Left lung (tissue), 10 donors: ENCODE results near the gene ALOX5. TPM values are rescaled to one million over a fixed set of nuclear protein-coding genes. Genes with fewer than 3 reads are reported as not detected.
"Not testable (repeated sequence)": the region's sequence is repeated elsewhere in the genome, so short reads cannot be mapped to it uniquely, and the experiment has no call there.

ENCODE experiments used
- ATAC-seq: fragments of 200-7000 bp; cut with Tn5 transposase; one replicate; pipeline ENCODE4 v1.9.1; 2020; ENCODE audit warnings: moderate library complexity
- DNase-seq, 4 donors: peaks; one replicate each; pipeline ENCODE4 v3.0.0-alpha.2; 2013 to 2020
- H3K27ac ChIP-seq, 2 donors: fragments of 200-600 bp; sonication (generic) in 1 of 2; one replicate each; pipeline versions ENCODE4 v1.5.0 to v1.8.0; 2020 to 2021
- H3K27me3 ChIP-seq, 2 donors: fragments of 200-600 bp; sonication (generic) in 1 of 2; one replicate each; pipeline versions ENCODE4 v1.5.0 to v1.8.0; 2020 to 2021
- H3K36me3 ChIP-seq, 2 donors: fragments of 200-600 bp; sonication (generic) in 1 of 2; one replicate each; pipeline versions ENCODE4 v1.5.0 to v1.8.0; 2020 to 2021
- H3K4me1 ChIP-seq, 2 donors: fragments of 200-600 bp; one replicate each; pipeline ENCODE4 v1.8.0; 2021
- H3K4me3 ChIP-seq, 2 donors: fragments of 200-600 bp; sonication (generic) in 1 of 2; one replicate each; pipeline versions ENCODE4 v1.5.0 to v1.8.0; 2020 to 2021; ENCODE audit warnings: mild to moderate bottlenecking in 1 of 2
- H3K9me3 ChIP-seq, 2 donors: fragments of 200-600 bp; sonication (generic) in 1 of 2; one replicate each; pipeline versions ENCODE4 v1.5.0 to v1.8.0; 2020 to 2021
- intact Hi-C, 2 donors: fragments of 100-400 bp; cut with DNase I; formaldehyde crosslinking; loops; one replicate each; pipeline versions ENCODE4 v1.11.2 to v1.14.2; 2022
- polyA plus RNA-seq, 6 donors: library from polyadenylated mRNA; unstranded; fragments of 120-200 nt; gene quantifications; one replicate each; pipeline ENCODE4 v1.2.1, GENCODE V29; 2013; ENCODE audit not compliant: insufficient read length in 6 of 6
- total RNA-seq, 2 donors: library from RNA; stranded (reverse); fragmentation: NEBNext Ultra II Directional; extraction: Animal tissue kit (Norgen Biotek cat#: 25700); gene quantifications; one replicate each; pipeline ENCODE4 v1.2.1, GENCODE V29; 2021
- TF ChIP-seq, protein P1 (sequence below), 2 donors: fragments of 200-600 bp; sonication (generic) in 1 of 2; IDR thresholded peaks; one replicate each; pipeline versions ENCODE4 v1.5.0 to v1.8.0; 2021; ENCODE audit warnings: antibody characterized with exemption in 2 of 2
- donor health status: DM: no; HTN: yes; CAD: no.
- donor health status: DM: no; HTN: no; CAD: no.

Gene ALOX5
- total and polyA plus RNA-seq, 8 donors, result 1.1 to 145 (median 1.7) TPM

DNA sequence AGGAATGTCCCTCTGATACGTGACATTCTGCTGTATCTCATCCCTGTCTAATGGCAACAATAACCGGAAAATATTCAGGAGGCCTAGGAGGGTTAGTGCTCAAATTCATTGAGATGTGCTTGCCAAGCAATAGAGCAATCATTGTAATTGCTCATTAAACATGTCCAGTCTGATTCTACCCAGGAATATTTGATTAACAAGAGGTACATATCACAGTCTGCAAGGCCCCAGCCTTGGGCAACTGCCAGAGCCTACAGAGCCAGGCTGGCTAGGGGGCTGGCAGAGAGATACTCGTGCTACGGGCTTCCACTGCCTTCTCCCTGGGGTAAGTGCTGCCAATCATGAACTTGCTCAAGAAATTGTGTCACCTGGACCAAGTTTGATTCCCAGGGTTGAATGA lies 99.1 kb downstream of the ALOX5 start:
- H3K4me1 ChIP-seq, result peaks cover 5 to 20% of the 10 kb centered on the region in 2 donors
- H3K36me3 ChIP-seq, result no peaks in the 10 kb centered on the region
- no peak overlapping the region for H3K4me3 ChIP-seq
- no peaks in the 10 kb centered on the region for H3K27me3 ChIP-seq
- TF ChIP-seq, protein P1, sequence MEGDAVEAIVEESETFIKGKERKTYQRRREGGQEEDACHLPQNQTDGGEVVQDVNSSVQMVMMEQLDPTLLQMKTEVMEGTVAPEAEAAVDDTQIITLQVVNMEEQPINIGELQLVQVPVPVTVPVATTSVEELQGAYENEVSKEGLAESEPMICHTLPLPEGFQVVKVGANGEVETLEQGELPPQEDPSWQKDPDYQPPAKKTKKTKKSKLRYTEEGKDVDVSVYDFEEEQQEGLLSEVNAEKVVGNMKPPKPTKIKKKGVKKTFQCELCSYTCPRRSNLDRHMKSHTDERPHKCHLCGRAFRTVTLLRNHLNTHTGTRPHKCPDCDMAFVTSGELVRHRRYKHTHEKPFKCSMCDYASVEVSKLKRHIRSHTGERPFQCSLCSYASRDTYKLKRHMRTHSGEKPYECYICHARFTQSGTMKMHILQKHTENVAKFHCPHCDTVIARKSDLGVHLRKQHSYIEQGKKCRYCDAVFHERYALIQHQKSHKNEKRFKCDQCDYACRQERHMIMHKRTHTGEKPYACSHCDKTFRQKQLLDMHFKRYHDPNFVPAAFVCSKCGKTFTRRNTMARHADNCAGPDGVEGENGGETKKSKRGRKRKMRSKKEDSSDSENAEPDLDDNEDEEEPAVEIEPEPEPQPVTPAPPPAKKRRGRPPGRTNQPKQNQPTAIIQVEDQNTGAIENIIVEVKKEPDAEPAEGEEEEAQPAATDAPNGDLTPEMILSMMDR (IDR thresholded peaks at IDR 0.05), result no peak
- DNase-seq (no peak), ATAC-seq (no peak)
- H3K27ac ChIP-seq, result no peak overlapping the region
- intact Hi-C loops, result no loop called here
- peaks cover 0 to 21% of the 10 kb centered on the region in 2 donors for H3K9me3 ChIP-seq

DNA sequence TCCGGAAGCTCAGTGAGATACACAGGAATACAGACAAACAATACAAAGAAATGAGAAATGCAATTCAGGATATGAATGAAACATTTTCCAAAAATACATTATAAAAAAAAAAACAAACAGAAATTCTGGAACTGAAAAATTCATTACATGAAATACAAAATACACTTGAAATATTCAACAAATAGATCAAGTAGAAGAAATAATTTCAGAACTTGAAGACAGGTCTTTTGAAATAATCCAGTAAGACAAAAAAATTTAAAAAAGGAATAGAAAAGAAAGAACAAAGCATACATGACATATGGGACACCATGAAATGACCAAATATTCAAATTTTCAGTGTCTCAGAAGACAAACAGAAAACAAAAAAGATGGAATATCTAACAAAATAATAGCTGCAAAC lies 102.5 kb downstream of the ALOX5 start:
- TF ChIP-seq, protein P1 (IDR thresholded peaks at IDR 0.05), result no peak
- H3K9me3 ChIP-seq, result peaks cover 0 to 31% of the 10 kb centered on the region in 2 donors
- intact Hi-C loops, result loop anchor here in 1 of 2 donors (5.0 kb wide), 1 partner anchor 176 kb away; no protein-coding TSS in a partner anchor
- H3K27me3 ChIP-seq, result no peaks in the 10 kb centered on the region
- DNase-seq (no peak), ATAC-seq (no peak)
- H3K36me3 ChIP-seq, result no peaks in the 10 kb centered on the region
- peaks cover 0 to 2% of the 10 kb centered on the region in 2 donors for H3K4me1 ChIP-seq
- no peak overlapping the region for H3K27ac ChIP-seq
- no peak overlapping the region for H3K4me3 ChIP-seq

DNA sequence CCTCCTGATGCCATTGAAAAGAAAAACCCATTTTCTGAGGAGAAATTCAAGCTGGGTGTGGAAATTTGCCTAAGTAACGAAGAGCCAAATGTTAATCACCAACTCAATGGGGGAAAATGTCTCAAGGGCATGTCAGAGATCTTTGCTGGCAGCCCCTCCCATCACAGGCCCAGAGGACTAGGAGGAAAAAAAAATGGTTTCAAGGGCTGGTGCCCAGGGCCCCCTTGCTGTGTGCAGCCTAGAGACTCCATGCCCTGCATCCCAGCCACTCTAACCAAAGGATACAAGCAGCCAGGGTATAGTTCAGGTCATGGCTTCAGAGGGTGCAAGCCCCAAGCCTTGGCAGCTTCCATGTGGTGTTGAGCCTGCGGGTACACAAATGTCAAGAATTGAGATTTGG lies 106.3 kb downstream of the ALOX5 start:
- intact Hi-C loops, result no loop called here
- DNase-seq, result no peak
- Histone ChIP-seq H3K9me3 (peaks cover 0 to 29% of the 10 kb centered on the region in 2 donors), H3K4me3 (no peak overlapping the region), H3K4me1 (no peaks in the 10 kb centered on the region), H3K27me3 (no peaks in the 10 kb centered on the region), H3K27ac (no peak overlapping the region), H3K36me3 (no peaks in the 10 kb centered on the region)
- no peak for ATAC-seq
- TF ChIP-seq, protein P1 (IDR thresholded peaks at IDR 0.05), result no peak

DNA sequence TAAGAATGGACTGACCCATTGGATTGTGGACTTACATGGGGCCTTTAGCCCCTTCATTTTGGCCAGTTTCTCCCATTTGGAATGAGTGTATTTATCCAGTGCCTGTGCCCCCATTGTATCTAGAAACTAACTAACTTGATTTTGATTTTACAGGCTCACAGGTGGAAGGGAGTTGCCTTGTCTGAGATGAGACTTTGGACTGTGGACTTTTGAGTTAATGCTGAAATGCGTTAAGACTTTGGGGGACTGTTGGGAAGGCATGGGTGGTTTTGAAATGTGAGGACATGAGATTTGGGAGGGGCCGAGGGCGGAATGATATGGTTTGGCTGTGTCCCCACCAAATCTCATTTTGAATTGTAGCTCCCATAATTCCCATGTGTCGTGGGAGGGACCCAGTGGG lies 107.1 kb downstream of the ALOX5 start:
- H3K27ac ChIP-seq, intact Hi-C loops, ATAC-seq, H3K4me3 ChIP-seq, H3K27me3 ChIP-seq, H3K36me3 ChIP-seq, H3K4me1 ChIP-seq, DNase-seq: not testable (repeated sequence)
- peaks cover 0 to 23% of the 10 kb centered on the region in 2 donors for H3K9me3 ChIP-seq

DNA sequence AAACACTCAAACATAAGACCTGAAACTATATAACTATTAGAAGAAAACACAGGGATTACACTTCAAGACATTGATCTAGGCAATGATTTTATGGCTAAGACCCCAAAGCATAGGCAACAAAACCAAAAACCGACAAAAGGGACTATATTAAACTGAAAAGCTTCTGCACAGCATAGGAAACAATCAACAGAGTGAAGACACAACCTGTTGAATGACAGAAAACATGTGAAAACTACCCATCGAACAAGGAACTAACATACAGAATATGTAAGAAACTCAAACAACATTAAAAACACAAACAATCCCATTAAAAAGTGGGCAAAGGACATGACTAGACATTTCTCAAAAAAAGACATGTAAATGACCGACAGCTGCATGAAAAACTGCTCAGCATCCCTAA lies 109.0 kb downstream of the ALOX5 start:
- Histone ChIP-seq H3K27ac (no peak overlapping the region), H3K36me3 (peaks cover 0 to 10% of the 10 kb centered on the region in 2 donors), H3K4me1 (no peaks in the 10 kb centered on the region), H3K9me3 (peaks cover 0 to 10% of the 10 kb centered on the region in 2 donors), H3K4me3 (no peak overlapping the region), H3K27me3 (no peaks in the 10 kb centered on the region)
- no peak for DNase-seq
- intact Hi-C loops, result no loop called here
- TF ChIP-seq, protein P1 (IDR thresholded peaks at IDR 0.05), result no peak
- ATAC-seq, result no peak

DNA sequence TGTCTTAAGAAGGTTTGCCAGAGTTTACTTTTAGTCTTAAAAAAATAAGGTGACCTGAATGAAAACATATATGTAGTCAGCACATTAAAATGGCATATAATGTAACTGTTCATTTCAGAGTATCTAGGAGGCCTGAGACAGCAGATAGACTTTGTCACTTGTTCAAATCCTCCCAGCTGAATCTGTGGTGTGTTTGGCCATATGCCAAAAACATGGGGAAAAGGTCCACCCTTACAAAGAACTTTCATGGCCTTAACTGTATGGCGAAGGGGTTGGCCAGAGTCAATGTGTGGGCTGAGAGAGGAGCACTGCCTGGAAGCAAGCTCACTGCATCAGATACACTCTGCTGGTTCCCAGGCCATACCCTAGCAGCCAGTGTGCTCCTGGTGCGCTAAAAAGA lies 113.7 kb downstream of the ALOX5 start:
- H3K36me3 ChIP-seq, result peaks cover 0 to 21% of the 10 kb centered on the region in 2 donors
- TF ChIP-seq, protein P1 (IDR thresholded peaks at IDR 0.05), result no peak
- no peak overlapping the region for H3K4me3 ChIP-seq
- no peaks in the 10 kb centered on the region for H3K9me3 ChIP-seq
- intact Hi-C loops, result no loop called here
- no peak for ATAC-seq
- DNase-seq, result no peak
- H3K27me3 ChIP-seq, result no peaks in the 10 kb centered on the region
- no peaks in the 10 kb centered on the region for H3K4me1 ChIP-seq
- H3K27ac ChIP-seq, result no peak overlapping the region
